HCT116 (cell line): Measurements from ENCODE around the gene NFAT5. TPM values are rescaled to one million over a fixed set of nuclear protein-coding genes. Genes with fewer than 3 reads are reported as not detected.

ENCODE experiments used
- ATAC-seq: fragments of 200-7000 bp; cut with Tn5 transposase; 2 replicates; pipeline ENCODE4 v1.9.1; 2020; ENCODE audit warnings: mild to moderate bottlenecking, moderate library complexity
- BruUV-seq: library from RNA; stranded (reverse); fragments of 400-500 nt; replicated peaks from 2 replicates; lab custom pipeline; 2021; lab: Mats Ljungman, UMichigan
- CTCF ChIA-PET: fragments of 300-600 bp; sonication (Branson Sonifier 250); formaldehyde crosslinking; loops from one replicate; lab custom pipeline; 2021; ENCODE audit warnings: antibody characterized with exemption; lab: Charles Lee
- POLR2A ChIA-PET: fragments of 300-600, 350-600 bp; sonication (Branson Sonifier 250); formaldehyde crosslinking; loops from one replicate; lab custom pipeline; 2021; ENCODE audit warnings: antibody characterized with exemption; lab: Charles Lee
- RAD21 ChIA-PET, 2 experiments: fragments of 300-600 bp; sonication (Branson Sonifier 250); formaldehyde crosslinking; loops; one replicate each; lab custom pipeline; 2023; ENCODE audit warnings: low total read pairs in 2 of 2; ENCODE audit not compliant: uncharacterized antibody in 2 of 2, unreplicated experiment in 2 of 2, low non-redundant PET in 1 of 2; lab: Charles Lee
- DNase-seq: peaks from one replicate; pipeline ENCODE4 v3.0.0-alpha.2; 2010; ENCODE audit warnings: low read depth, low spot score
- H2AFZ ChIP-seq: fragments of 200-600 bp; shearing (Covaris generic), sonication (generic); 2 replicates; pipeline ENCODE4 v1.6.1; 2017; ENCODE audit warnings: low read depth, mixed run types, mixed read lengths, antibody characterized with exemption, low read length; ENCODE audit not compliant: poor library complexity, severe bottlenecking
- H3K27ac ChIP-seq: 2 replicates; pipeline ENCODE4 v1.5.1; 2012; ENCODE audit warnings: low read depth, low read length
- H3K27me3 ChIP-seq: fragments of 200-600 bp; sonication (generic); 2 replicates; pipeline ENCODE4 v1.6.1; 2016; ENCODE audit warnings: mixed run types, low read length, mixed read lengths; ENCODE audit not compliant: insufficient read depth
- H3K36me3 ChIP-seq, 2 experiments: fragments of 200-500 bp in 1 of 2; fragments of 200-600 bp in 1 of 2; sonication (Bioruptor generic) in 1 of 2; sonication (generic) in 1 of 2; 2 replicates each; pipeline versions ENCODE4 v1.5.1 to v1.6.1; 2014 to 2016; ENCODE audit warnings: low read length in 2 of 2, inconsistent platforms in 1 of 2, mixed read lengths in 1 of 2, mixed run types in 1 of 2; ENCODE audit not compliant: insufficient read depth in 2 of 2, control insufficient read depth in 1 of 2
- H3K4me1 ChIP-seq, 2 experiments: fragments of 200-600 bp in 1 of 2; sonication (generic) in 1 of 2; 2 replicates each; pipeline versions ENCODE4 v1.5.1 to v1.6.1; 2012 to 2017; ENCODE audit warnings: low read length in 2 of 2, inconsistent platforms in 1 of 2, mild to moderate bottlenecking in 1 of 2, mixed read lengths in 1 of 2, mixed run types in 1 of 2, moderate library complexity in 1 of 2; ENCODE audit not compliant: insufficient read depth in 2 of 2, control insufficient read depth in 1 of 2
- H3K4me2 ChIP-seq: fragments of 200-600 bp; sonication (generic); 2 replicates; pipeline ENCODE4 v1.6.1; 2017; ENCODE audit warnings: mixed run types, low read length, mixed read lengths
- H3K4me3 ChIP-seq, 2 experiments: fragments of 200-600 bp in 1 of 2; sonication (generic) in 1 of 2; replicated peaks in 1 of 2; 2 replicates each; pipeline ENCODE4 v1.5.1; 2011 to 2016; ENCODE audit warnings: low read length in 2 of 2, control low read depth in 1 of 2, low read depth in 1 of 2, mild to moderate bottlenecking in 1 of 2, mixed read lengths in 1 of 2, mixed run types in 1 of 2
- H3K79me2 ChIP-seq: fragments of 200-600 bp; sonication (generic); 2 replicates; pipeline ENCODE4 v1.6.1; 2017; ENCODE audit warnings: mild to moderate bottlenecking, mixed run types, low read length, moderate library complexity, mixed read lengths; ENCODE audit not compliant: insufficient read depth
- H3K9ac ChIP-seq: fragments of 200-600 bp; sonication (generic); 2 replicates; pipeline ENCODE4 v1.6.1; 2016; ENCODE audit warnings: low read length, mixed read lengths
- H3K9me2 ChIP-seq: fragments of 200-600 bp; sonication (generic), shearing (Covaris generic); 2 replicates; pipeline ENCODE4 v1.6.1; 2017; ENCODE audit warnings: mixed run types, mild to moderate bottlenecking, moderate library complexity; ENCODE audit not compliant: insufficient read depth
- H3K9me3 ChIP-seq, 2 experiments: fragments of 200-500 bp in 1 of 2; fragments of 200-600 bp in 1 of 2; sonication (Bioruptor generic) in 1 of 2; sonication (generic) in 1 of 2; 2 replicates each; pipeline ENCODE4 v1.6.1; 2014 to 2017; ENCODE audit warnings: low read length in 2 of 2, mixed read lengths in 2 of 2, inconsistent platforms in 1 of 2, low read depth in 1 of 2, mild to moderate bottlenecking in 1 of 2, mixed run types in 1 of 2, moderate library complexity in 1 of 2; ENCODE audit not compliant: control insufficient read depth in 1 of 2, insufficient read depth in 1 of 2
- H4K20me1 ChIP-seq: fragments of 200-600 bp; sonication (generic), shearing (Covaris generic); 2 replicates; pipeline ENCODE4 v1.6.1; 2017; ENCODE audit warnings: mixed run types, mild to moderate bottlenecking, moderate library complexity; ENCODE audit not compliant: insufficient read depth
- RAD21 ChIP-seq: IDR thresholded peaks from 2 replicates; pipeline ENCODE4 v1.6.1; 2012; ENCODE audit warnings: low read depth, mild to moderate bottlenecking
- SIN3A ChIP-seq: IDR thresholded peaks from 2 replicates; pipeline ENCODE4 v1.6.1; 2012; ENCODE audit warnings: low read depth
- SRF ChIP-seq: IDR thresholded peaks from 2 replicates; pipeline ENCODE4 v1.6.1; 2012; ENCODE audit warnings: low read depth
- TCF7L2 ChIP-seq: IDR thresholded peaks from 2 replicates; pipeline ENCODE4 v1.7.0; 2011; ENCODE audit warnings: borderline replicate concordance, inconsistent platforms; ENCODE audit not compliant: insufficient read depth, insufficient read length; ENCODE audit errors: extremely low read depth
- ZNF274 ChIP-seq: fragments of 200-500 bp; sonication (Bioruptor generic); IDR thresholded peaks from 2 replicates; pipeline ENCODE4 v1.6.1; 2014; ENCODE audit warnings: mild to moderate bottlenecking, low read depth, low read length, inconsistent platforms
- intact Hi-C: fragments of 100-400 bp; cut with micrococcal nuclease; formaldehyde crosslinking; loops from 2 replicates; pipeline ENCODE4 v1.10.0; 2022
- total RNA-seq: library from RNA; stranded (reverse); gene quantifications from one replicate; pipeline ENCODE4 v1.2.1, GENCODE V29; 2021; ENCODE audit not compliant: unreplicated experiment
- TF ChIP-seq, protein P1 (sequence below): IDR thresholded peaks from 2 replicates; pipeline ENCODE4 v1.6.1; 2012
- TF ChIP-seq, protein P2 (sequence below): IDR thresholded peaks from 2 replicates; pipeline ENCODE4 v1.6.1; 2011; ENCODE audit warnings: mild to moderate bottlenecking, low read length, moderate library complexity; ENCODE audit not compliant: insufficient replicate concordance; ENCODE audit errors: extremely low read depth
- TF ChIP-seq, protein P3 (sequence below): IDR thresholded peaks from 2 replicates; pipeline ENCODE4 v1.6.1; 2012; ENCODE audit warnings: low read depth

The NFAT5 gene
- total RNA-seq, 1 experiment from 2014 or later = 67.4 TPM

DNA sequence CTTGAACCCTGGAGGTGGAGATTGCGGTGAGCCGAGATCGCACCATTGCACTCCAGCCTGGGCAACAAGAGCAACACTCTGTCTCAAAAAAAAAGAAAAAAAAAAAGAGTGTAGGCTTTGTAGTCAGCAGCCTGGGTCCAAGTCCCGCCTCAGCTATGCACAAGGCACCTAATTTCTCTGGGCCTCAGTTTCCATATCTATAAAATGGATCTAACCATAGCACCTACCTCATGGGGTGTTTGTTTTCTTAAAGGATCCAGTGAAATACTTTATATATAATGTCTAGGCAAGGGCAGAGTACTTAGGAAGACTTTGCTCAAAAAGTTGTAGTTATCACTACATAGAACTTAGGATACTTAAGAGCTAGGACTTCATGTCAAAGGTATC is 45.4 kb upstream of the NFAT5 start:
- POLR2A ChIA-PET = interaction anchor here (2.6 kb wide), 1 partner anchor 10 kb away, joined by 14 read pairs; no protein-coding TSS in a partner anchor
- H2AFZ ChIP-seq = no peak overlapping the region
- H3K4me2 ChIP-seq = no peak overlapping the region
- CTCF ChIA-PET = no interaction called here
- no peak overlapping the region for H3K27ac ChIP-seq
- ATAC-seq = no peak
- RAD21 ChIA-PET = interaction anchor here in 1 of 2 experiments (0.5 kb wide), 1 partner anchor 40 kb away, joined by 3 read pairs; no protein-coding TSS in a partner anchor
- no peak overlapping the region for H3K9ac ChIP-seq
- peaks cover 20 to 35% of the 10 kb centered on the region in 2 experiments for H3K4me1 ChIP-seq
- no peaks in the 10 kb centered on the region for H3K79me2 ChIP-seq
- no peaks in the 10 kb centered on the region for H3K9me3 ChIP-seq
- H3K9me2 ChIP-seq = no peaks in the 10 kb centered on the region
- no TSS peak for BruUV-seq
- no peak for DNase-seq
- H3K27me3 ChIP-seq = no peaks in the 10 kb centered on the region
- no peaks in the 10 kb centered on the region for H3K36me3 ChIP-seq
- TF ChIP-seq, protein P1, sequence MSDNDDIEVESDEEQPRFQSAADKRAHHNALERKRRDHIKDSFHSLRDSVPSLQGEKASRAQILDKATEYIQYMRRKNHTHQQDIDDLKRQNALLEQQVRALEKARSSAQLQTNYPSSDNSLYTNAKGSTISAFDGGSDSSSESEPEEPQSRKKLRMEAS = no peak
- TF ChIP-seq SRF (no peak), SIN3A (no peak), RAD21 (no peak), ZNF274 (no peak), TCF7L2 (no peak)
- TF ChIP-seq, protein P2, sequence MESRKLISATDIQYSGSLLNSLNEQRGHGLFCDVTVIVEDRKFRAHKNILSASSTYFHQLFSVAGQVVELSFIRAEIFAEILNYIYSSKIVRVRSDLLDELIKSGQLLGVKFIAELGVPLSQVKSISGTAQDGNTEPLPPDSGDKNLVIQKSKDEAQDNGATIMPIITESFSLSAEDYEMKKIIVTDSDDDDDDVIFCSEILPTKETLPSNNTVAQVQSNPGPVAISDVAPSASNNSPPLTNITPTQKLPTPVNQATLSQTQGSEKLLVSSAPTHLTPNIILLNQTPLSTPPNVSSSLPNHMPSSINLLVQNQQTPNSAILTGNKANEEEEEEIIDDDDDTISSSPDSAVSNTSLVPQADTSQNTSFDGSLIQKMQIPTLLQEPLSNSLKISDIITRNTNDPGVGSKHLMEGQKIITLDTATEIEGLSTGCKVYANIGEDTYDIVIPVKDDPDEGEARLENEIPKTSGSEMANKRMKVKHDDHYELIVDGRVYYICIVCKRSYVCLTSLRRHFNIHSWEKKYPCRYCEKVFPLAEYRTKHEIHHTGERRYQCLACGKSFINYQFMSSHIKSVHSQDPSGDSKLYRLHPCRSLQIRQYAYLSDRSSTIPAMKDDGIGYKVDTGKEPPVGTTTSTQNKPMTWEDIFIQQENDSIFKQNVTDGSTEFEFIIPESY = no peak
- TF ChIP-seq, protein P3, sequence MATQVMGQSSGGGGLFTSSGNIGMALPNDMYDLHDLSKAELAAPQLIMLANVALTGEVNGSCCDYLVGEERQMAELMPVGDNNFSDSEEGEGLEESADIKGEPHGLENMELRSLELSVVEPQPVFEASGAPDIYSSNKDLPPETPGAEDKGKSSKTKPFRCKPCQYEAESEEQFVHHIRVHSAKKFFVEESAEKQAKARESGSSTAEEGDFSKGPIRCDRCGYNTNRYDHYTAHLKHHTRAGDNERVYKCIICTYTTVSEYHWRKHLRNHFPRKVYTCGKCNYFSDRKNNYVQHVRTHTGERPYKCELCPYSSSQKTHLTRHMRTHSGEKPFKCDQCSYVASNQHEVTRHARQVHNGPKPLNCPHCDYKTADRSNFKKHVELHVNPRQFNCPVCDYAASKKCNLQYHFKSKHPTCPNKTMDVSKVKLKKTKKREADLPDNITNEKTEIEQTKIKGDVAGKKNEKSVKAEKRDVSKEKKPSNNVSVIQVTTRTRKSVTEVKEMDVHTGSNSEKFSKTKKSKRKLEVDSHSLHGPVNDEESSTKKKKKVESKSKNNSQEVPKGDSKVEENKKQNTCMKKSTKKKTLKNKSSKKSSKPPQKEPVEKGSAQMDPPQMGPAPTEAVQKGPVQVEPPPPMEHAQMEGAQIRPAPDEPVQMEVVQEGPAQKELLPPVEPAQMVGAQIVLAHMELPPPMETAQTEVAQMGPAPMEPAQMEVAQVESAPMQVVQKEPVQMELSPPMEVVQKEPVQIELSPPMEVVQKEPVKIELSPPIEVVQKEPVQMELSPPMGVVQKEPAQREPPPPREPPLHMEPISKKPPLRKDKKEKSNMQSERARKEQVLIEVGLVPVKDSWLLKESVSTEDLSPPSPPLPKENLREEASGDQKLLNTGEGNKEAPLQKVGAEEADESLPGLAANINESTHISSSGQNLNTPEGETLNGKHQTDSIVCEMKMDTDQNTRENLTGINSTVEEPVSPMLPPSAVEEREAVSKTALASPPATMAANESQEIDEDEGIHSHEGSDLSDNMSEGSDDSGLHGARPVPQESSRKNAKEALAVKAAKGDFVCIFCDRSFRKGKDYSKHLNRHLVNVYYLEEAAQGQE = no peak
- no peak overlapping the region for H3K4me3 ChIP-seq
- intact Hi-C loops = no loop called here
- no peaks in the 10 kb centered on the region for H4K20me1 ChIP-seq
